NCI-H128 (cell line): ENCODE results near the gene PXDC1.

Source experiments
- DNase-seq: peaks from one replicate; lab custom pipeline; 2025; ENCODE audit not compliant: unreplicated experiment; lab: John Stamatoyannopoulos, UW

PXDC1 gene

DNA sequence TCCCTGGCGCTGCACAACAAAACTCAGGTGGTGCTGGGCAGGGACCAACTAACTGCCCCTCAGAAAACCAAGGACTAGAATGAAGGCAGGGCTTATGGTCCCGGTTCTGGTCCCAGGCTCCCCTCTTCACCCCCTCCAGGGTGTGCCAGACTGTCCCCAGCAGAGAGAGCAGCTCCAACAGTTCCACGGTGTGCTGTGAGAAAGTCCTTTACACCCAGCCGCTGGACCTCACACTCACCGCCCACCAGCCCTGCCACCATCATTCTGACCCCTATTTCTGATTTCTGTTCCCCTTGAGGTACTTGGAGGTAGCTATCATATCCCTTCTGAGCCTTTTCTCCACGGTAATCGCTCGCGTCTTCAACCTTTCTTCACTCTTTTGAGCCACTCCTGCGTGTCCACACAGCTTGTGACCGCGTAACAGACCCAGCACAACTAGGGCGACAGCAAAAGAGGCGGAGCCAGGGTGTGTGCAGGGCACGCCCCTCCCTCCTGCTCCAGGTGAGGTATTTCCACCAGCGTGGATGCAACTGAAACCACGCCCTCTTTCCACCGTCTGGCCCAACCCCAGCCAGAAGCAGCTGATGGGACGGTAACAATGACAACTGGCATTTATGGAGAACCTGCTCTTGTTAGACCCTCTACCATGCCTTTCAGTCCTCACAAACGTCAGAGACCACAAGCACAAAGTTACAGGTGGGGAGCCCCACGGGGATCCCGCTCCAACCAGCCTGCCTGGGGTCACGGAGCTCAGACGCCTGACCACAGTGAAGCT, 2.3 kb downstream of the PXDC1 start:
- DNase-seq: no peak

DNA sequence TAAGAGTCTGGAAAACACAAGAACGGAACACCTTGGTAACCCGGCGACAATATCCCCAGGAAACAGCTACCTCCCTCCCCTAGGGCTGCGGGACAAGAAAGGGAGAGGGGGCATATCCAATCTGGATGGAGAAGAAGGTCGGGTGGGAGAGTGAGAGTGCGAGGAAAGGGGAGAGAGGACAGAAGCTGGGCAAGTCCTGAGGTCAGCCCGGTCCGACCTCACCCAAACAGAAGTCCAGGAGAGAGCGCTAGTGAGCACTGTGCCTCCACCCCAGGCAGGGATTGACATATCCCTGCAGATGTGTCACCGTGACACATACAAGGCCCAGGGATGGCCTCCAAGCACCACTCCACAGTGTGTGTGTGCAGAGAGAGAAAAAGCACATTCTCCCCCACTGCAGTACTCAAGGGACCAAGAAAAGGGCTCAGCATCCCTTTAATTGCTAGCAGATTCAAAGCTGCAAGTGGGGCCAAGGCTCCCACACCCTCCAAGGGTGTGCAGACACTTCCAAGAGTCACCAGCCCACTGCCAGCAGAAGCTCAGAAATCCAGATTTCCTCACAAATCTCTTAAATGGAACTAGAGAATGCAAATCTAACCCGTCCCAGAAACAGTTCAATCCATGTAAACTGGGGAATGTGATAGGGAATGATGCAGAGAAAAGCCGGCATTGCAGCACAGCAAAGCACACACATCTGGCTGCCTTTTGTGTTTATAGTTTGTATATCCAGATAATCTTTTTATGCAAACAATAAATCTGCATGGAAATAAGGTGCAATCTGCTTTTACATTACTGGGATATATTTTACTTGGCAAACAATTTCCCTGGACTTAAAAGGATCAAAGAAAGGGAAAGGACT, 3.1 kb downstream of the PXDC1 start:
- DNase-seq: no peak

DNA sequence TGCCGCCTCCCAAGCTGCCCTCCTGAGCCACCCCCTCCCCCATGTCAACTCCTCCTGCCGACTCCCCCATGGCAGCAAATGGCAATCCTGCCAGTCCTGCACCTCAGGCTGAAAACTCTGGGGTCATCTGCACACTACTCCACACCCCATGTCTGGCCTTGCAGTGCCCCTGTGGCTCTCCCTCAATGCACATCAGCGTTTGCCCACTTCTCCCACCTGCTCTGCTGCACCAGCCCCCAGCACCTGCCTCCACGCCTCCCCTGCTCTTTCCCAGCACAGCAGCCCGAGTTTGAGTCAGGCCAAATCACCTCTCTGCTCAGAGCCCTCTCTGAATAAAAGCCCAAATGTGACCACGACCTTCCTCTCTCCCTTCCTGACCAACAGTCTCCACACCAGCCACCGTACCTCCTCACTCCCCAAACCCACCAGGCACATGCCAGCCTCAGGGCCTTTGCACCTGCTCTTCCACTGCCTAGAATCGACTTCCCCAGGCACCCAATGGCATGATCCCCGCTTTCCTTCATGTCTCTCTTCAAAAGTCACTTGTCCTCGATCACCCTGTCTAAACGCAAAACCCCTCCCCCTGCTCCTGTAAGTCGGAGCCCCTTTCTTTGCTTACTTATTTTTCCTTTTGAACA, 4.3 kb downstream of the PXDC1 start:
- no peak for DNase-seq

DNA sequence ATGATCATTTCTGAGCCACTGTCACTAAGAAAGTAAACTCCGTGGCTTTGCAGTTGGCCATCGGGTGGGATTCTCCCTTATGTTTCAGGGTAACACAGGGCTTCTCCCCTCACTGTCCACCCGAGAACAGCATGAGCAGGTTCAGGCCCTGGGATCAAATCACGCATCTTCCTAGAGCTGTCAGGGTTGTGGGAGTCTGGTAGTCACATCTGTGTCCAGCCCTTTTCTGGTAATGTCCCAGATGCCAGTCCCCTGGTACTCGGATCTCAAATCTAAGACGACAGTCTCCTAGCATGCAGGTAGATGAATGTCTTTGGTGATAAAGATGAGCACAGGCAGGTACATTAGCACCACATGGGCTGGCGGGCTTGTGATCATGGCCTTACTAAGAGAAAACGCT, 4.8 kb downstream of the PXDC1 start:
- DNase-seq: no peak

DNA sequence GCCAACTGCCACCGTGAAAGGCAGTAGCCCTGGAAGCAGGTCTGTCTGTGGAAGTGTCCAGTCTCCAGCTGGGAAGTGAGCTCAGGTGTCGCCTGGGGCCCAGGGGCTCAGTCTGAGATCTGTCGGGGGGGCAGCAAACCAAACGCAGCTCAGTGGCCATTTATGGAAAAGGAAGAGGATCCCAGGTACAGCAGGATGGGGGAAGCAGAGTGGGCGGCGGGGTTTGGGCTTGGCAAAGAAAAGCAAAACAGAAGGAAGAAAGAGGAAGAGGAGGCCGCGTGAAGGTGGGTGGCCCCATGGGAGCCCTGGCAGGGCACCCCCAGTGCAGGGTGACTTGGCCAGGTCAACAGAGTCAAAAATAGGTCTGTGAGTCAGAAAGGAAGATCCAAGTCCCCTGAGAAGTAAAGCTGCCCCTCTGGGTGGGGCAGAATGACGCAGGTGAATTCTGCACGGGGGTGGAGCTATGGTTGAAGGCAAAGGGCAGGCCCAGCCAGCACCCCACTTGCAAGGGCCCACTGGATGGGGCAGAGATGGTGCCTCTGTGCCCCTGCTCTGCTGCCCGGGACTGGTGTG, 5.3 kb downstream of the PXDC1 start:
- no peak for DNase-seq

DNA sequence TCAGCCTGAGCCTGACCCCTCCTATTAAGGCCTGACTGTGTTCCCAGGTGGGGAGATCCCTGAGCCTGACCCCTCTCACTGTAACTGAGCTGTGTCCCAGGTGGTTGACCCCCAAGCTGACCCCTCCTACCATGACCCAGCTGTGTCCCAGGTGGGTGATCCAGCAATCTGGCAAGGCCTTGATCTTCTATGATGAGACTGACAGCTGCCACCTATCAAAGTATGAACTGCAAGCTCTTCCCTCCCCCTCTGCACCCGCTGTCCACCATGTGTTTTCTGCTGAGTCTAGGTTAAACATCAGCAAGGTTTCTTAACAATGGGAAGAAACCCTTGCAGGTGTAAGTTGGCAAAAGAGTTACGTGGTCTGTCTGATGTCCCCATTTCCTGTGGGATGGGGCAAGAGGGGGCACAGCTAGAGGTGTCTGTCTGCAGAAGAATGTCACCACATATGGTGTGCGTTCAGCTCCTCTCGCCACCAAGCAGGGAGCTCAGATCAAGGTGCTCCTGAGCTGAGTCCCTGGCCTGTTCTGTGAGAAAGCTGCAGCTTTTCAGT, 5.9 kb downstream of the PXDC1 start:
- no peak for DNase-seq

DNA sequence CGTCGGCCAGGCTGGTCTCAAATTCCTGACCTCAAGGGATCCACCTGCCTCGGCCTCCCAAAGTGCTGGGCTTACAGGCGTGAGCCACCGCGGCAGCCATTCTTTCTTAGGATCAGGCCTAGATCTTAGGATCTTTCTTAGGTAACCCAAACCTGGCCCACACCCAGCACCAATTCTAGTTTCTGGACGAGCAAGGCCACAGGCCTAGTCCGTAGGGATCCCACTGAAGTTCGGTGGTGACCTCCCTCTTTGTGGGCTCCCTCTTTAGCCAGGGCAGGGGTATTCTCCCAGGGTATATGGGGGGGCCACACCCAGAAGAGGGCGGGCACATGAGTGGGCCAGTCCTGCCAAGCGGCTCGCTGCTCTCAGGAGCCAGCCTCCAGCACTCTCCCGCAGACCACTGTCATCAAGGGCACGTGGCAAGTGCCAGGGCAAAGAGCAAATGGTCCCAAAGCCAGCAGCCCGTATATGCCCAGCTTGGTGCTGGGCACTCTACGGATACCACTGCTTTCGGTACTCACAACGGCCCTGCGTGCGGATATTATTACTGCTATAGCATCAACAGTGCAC, 6.5 kb downstream of the PXDC1 start:
- DNase-seq: no peak

DNA sequence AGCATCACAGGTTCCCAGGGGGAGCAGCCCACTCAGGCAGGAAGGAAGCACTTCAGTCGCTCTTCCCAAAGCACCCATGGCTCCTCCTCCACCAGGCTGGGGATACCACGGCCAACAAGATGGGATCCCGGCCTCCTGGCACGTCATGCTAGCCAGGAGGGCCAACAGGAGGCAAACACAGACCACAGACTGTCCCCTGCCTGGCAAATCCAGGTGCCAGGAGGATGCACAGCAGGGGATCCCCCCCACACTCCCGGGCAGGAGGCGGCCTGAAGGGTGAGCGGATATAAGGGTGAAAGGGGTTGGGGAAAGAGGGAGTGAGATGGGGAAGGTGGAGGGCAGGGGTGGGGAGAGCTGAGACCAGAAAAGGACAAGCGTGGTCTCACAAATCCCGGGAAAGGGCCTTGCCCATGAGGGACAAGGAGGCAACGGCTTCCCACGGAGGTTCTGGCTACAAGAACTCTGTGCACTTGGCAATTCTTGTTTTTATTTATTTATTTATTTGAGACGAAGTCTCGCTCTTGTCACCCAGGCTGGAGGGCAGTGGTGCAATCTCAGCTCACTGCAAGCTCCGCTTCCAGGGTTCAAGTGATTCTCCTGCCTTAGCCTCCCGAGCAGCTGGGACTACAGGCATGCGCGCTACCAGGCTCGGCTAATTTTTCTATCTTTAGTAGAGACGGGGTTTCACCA, 7.2 kb downstream of the PXDC1 start:
- no peak for DNase-seq

DNA sequence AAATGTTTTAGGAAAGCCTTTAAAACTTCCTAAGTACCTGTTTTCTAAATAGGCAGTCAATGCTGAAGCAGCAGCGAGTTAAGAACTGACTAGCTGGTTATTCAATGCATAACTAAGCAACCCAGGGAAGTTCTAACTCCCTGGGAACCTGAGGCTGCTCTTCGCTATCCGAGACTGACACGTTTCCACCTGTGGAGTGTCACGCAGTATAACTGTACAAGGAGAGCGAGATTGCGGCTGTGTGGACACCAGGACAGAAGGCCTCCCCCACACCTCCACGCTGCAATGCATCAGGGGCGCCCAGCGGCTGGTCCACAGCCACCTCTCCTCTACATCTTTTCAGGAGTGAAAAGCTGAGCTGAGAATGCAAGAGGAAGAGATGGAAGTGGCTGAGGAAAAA, 8.0 kb downstream of the PXDC1 start:
- DNase-seq: no peak

DNA sequence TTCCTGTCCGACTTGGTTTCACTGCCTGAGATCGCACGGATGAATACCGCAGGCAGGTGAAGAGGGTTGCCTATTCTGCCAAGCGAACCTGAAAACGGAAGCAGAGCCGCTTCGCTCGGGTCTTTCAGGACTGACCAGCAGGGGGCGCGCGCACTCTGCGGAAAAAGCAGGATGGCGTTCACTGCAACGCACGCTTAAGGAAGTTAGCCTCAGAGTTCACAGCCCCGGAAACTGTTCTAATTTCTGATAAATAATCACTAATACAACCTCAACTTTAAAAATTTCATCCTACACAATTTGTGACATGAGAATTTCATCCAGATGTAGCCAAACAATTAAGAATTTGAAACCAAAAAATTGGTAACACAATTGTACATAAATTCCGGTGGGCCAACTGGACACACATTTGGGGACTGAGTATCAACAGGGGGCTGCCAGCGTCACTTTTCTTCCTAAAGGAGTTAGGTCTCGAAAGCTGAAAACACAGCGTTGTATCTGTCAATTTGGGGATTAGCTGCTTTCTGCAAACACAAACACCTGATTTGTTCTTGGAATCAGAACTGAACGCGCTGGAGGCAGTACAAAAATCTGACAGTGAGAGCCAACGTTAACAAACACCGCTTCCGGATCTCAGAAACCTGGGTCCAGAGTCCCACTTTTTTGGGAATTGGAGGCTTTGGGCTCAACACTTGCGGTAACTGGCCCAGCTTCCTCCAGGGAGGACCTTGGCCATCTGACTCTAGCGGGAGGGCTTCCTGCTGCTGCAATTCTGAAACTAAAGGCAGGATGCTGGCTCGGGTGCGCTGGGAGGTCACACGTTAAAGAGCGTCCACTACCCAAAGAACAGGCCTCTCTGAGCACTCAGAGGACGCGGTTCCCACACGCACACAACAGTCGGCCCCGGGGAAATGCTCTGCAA, 8.8 kb downstream of the PXDC1 start:
- DNase-seq: peak; percentile 80

DNA sequence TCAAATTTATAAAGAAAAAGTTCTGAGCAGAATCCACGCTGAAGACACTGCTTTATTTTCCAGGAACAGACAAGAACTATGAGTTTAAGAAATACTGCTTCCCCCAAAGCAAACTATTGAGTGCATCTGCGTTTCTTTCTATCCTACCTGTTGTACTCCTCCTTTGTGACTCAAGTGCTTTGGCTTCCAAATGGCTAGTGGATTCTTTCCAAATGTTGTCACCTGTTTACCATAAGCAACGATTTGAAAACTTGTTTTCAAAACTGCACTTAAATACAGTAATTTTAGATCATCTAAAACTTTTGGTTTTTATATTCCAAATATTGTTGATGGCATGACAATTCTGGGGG, 9.5 kb downstream of the PXDC1 start:
- no peak for DNase-seq

DNA sequence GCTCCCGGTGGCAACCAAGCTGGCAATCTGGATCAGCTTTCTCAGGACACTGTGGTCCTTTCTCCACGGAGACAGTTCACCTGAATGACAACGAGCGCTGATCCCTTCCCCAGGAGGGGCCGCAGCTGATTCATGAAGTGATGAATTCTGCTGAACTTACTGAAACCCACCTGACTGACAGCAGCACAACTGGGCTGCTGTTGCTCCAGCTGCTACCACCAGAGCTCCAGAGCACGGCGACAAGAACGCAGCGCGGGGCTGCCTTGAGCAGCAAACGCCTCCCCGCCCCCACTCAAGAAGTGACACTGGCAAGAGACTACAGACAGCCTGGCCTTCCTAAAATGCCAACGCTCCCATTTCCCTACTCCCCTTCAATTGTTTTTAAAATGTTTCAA, 10.0 kb downstream of the PXDC1 start:
- no peak for DNase-seq

DNA sequence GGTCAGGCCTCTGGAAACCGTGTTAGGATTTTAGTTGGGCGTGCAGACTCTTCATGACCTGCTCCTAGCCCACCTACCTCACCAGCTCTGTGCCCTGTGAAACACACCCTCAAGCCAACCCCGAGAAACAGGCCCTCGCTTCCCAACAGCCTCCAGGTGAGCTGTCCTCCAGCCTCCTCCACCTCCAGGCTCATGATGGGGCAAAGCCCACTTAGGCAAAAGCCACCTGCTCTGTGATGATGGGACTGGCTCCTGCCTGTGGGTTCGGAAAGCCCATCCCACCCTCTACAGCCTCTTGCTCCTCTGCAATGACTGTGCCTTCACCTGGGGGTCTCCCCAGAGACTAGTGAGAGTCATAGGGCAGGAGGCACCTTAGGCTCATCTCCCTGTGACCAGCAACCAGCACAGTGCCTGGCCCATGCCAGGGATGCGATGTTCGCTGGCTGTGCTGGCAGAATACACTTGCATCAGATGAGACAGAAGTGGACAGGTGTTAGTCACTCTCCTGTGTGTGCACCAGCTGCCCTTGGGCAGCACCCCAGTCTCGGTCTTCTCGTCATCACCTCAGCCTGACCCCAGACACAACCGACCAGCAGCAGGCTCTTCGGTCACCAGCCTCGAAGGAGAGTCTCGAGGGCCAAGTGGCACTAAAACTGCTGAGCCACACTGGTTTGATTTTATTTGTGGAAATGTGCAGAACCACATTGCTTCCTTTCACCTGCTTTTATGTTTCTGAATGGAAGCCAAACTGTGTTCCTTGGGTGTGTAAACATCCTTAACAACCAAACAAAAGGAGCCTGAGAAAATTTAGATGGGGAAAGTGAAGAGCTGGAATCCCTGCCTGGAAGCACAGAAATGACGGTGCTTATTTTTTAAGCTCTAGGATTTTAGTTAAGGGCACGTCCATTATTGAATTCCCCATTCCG, 10.7 kb downstream of the PXDC1 start:
- DNase-seq: no peak

DNA sequence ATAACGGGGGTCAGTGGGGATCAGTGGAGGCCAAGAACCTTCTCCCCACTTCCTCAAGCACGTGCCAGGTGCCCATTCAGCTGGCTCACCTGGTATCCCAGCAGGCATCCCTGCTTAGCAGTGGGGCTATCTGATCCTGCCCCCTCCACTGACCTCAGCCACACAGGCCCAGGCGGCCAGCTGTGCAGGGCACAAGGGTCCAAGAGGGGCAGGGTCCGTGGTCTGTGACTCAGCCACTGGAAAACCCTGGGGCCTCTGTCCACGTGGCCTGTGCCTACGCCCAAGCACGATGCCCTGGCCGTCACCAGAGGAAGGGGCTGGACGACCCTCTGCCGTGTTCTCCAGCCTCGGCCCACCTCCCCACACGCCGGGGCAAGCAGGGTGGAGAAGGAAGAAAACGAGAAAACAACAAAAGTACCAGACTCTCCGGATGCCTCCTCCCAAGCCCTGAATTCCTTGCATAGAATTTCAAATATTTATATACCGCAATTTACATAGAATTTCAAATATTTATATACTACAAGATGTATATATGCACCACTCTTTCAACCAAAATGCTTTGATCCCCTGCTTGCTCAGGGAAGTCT, 12.1 kb downstream of the PXDC1 start:
- no peak for DNase-seq

DNA sequence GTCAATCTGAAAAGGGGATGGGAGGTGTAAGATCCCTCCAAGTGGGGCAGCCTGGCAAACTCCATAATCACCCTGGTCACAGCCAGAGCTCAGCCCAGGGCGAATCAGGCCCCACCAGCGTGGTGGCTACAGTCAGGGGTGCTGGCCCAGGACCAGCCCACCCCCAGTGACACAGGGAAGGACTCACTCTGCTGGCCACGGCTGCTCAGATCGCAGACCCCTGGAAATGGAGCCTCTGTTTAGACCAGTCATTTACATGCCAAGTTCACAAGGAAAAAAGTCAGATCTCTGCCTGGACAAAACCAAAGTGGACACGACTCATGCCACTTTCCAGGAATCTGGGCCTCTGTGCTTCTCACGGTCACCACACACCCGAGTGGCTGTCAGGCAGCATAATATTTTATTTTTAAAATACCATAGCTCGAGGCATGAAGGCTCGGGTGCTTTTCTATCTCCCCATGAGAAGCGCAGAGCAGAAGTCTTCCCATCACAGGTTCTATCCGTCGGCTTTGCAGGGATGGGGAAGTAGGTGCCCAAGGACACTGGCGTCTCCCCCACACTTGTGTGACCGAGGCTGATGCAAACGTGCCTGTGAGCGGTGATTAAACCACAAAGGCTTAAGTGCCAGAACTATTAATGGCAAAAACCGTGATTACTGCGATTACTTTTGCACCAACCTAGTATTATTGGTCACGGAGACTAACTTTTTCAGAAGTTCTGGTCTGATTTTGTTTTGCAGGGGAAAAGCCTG, 13.0 kb downstream of the PXDC1 start:
- DNase-seq: no peak

DNA sequence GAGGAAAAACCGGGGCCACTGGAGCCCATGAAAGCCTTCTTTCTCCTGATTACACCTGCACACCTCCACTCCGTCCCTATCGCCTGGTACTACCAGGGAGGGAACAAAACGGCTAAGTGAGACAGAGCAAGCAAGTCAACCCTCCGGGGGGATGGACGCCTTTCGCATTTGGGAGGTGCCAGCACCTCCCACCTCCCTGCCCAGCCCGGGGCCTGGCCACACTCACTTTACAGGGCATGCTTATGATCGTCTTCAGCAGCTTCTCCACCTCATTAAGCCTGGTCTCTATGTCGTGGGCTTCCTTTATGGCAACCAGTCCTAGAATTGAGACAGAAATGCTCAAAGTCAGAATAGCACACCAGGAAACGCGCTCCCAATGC, 13.7 kb downstream of the PXDC1 start:
- DNase-seq: no peak

DNA sequence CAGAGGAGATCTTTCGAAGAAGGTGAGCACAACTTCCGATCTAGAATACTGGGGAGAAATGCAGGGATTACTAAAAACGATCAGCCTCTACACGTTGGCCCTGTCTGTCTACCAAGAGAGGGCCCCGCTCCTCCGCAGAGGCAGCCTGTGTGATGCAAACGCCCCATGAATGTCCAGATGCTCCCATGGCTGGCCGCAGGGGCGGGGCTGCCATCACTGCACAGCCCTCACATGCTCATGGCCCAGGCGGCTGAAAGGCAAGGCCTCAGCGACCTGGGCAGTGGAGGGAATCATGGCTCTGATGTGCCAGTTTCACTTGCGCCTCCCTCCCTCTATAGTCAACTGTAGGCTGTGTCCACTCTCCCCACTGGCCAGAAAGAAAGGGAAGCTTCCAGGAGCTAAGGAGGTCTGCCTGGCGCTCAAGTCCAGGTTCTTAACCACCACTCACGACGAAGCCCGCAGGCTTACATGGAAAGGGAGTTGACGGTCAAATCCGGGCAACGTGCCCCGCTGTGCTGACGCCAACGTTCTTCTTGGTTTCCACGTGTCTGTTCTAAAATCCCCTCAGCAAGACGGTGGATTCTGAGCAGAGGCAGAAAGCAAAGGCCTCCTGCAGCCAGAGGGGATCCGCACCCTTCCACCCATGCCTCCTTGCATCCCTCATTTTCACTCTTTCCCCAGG, 14.2 kb downstream of the PXDC1 start:
- DNase-seq: no peak
